ENCODE data around the gene KRTAP5-5. TPM values are rescaled to one million over a fixed set of nuclear protein-coding genes. Genes with fewer than 3 reads are reported as not detected.
"Not testable (repeated sequence)": the region's sequence is repeated elsewhere in the genome, so short reads cannot be mapped to it uniquely, and the experiment has no call there.

KRTAP5-5 gene
- total RNA-seq, 2 donors from 2014 or later, result not detected

DNA sequence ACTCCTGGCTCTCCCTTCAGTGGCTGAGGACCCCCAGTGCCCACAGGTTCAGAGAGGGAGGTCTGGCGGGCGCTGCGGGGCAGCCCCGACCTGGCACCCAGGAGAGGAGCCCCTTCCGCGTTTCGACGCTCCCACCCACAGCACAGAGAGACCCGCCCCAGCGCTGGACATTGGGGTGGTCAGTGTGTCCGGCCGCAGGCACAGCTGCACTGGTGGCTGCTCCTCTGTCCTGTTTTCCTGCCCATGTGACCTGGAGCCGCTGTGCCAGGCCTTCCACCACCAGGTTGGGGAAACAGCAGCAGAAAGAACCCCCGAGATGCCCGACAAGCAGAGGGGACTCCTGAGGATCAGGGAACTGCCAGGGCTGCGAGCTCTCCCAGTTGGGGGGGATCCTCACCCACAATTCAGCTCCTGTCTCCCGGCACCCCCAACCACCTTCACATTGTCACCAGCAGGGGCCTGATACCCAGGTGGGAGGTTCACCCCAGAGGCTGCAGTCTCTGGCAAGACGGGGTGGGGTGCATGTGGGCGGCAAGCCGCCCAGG lies 13.6 kb downstream of the KRTAP5-5 start:
- Histone ChIP-seq H3K4me1 (replicated peaks) (no peaks in the 10 kb centered on the region), H3K36me3 (no peaks in the 10 kb centered on the region), H3K27me3 (replicated peaks; ENCODE audit: insufficient read depth) (no peaks in the 10 kb centered on the region), H3K9me3 (no peaks in the 10 kb centered on the region), H3K4me3 (no peak overlapping the region), H3K27ac (no peak overlapping the region)
- WGBS, result 93% methylated on average over 20 of the region's 20 CpGs
- intact Hi-C loops (cut with DNase I), result no loop called here
- TF ChIP-seq POLR2AphosphoS5 (IDR thresholded peaks at IDR 0.05) (no peak), POLR2A (IDR thresholded peaks at IDR 0.05) (no peak)
- TF ChIP-seq, protein P1, sequence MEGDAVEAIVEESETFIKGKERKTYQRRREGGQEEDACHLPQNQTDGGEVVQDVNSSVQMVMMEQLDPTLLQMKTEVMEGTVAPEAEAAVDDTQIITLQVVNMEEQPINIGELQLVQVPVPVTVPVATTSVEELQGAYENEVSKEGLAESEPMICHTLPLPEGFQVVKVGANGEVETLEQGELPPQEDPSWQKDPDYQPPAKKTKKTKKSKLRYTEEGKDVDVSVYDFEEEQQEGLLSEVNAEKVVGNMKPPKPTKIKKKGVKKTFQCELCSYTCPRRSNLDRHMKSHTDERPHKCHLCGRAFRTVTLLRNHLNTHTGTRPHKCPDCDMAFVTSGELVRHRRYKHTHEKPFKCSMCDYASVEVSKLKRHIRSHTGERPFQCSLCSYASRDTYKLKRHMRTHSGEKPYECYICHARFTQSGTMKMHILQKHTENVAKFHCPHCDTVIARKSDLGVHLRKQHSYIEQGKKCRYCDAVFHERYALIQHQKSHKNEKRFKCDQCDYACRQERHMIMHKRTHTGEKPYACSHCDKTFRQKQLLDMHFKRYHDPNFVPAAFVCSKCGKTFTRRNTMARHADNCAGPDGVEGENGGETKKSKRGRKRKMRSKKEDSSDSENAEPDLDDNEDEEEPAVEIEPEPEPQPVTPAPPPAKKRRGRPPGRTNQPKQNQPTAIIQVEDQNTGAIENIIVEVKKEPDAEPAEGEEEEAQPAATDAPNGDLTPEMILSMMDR (IDR thresholded peaks at IDR 0.05), result no peak
- no peak for DNase-seq (ENCODE audit: low spot score)

DNA sequence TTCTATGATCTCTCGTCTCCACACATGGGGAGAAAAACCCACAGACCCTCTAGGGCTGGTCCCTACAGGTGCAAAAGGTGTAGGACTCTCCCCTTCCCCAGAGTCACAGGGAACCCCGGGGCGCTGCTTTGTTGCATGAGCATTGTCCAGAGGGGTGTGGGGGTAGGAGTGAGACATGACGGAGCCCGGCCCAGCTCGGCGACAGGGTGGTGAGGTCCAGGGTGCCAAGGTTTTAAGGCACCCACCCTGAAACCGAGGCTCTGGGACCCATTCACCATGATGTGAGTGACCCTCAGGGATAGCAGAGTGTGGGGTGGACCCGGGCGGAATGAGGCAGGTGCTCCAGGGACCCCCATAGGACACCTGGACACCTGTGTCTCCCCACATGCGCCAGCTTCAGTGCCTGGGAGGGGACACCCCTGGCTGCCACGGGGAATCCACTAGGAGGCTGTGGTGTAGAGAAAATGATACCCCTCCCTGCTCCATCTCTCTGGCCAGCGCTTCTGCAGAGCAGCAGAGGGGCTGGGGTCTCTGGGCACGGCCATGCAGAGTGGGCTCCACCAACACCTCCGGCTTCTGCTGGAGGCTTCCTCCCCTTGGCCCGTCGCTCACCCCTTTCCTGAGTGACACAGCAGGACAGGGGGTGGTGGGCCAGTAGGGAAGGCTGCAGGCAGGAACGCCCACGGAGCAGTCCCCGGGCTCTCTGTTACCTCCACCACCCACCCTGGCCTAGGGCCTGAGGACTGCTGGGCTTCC lies 15.2 kb downstream of the KRTAP5-5 start:
- Histone ChIP-seq H3K36me3 (no peaks in the 10 kb centered on the region), H3K27ac (no peak overlapping the region), H3K4me1 (replicated peaks) (no peaks in the 10 kb centered on the region), H3K9me3 (no peaks in the 10 kb centered on the region), H3K27me3 (replicated peaks; ENCODE audit: insufficient read depth) (no peaks in the 10 kb centered on the region), H3K4me3 (no peak overlapping the region)
- TF ChIP-seq POLR2A (IDR thresholded peaks at IDR 0.05) (no peak), POLR2AphosphoS5 (IDR thresholded peaks at IDR 0.05) (no peak)
- TF ChIP-seq, protein P1 (IDR thresholded peaks at IDR 0.05), result no peak
- intact Hi-C loops (cut with DNase I), result no loop called here
- 85% methylated on average over 19 of the region's 20 CpGs for WGBS
- DNase-seq (ENCODE audit: low spot score), result no peak

DNA sequence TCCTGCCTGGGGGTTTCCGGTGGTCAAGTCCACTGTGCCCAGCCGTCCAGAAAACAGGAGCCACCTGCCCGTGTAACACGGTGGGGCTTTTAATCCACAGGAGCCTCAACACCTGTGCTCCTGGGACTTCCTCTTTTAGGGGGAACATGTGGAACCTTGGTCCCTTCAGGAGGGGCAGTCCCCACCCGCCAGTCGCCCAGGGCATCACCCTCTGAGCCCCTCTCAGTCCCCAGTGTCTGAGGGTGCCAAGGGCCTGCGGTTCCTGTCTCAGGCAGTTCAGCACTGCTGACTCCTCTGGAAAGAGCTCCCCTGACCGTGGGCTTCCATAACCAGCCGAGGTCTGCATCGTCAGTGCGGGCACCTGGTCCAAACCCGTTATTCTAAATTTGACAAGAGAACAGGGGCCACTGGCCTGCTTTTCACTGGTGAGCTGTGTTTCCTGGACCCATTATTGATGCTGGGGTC lies 15.8 kb downstream of the KRTAP5-5 start:
- Histone ChIP-seq H3K9me3 (no peaks in the 10 kb centered on the region), H3K4me3 (no peak overlapping the region), H3K27me3 (replicated peaks; ENCODE audit: insufficient read depth) (no peaks in the 10 kb centered on the region), H3K27ac (no peak overlapping the region), H3K4me1 (replicated peaks) (no peaks in the 10 kb centered on the region), H3K36me3 (no peaks in the 10 kb centered on the region)
- DNase-seq (ENCODE audit: low spot score), result no peak
- TF ChIP-seq, protein P1 (IDR thresholded peaks at IDR 0.05), result no peak
- TF ChIP-seq POLR2A (IDR thresholded peaks at IDR 0.05) (no peak), POLR2AphosphoS5 (IDR thresholded peaks at IDR 0.05) (no peak)
- 79% methylated on average over 11 of the region's 12 CpGs for WGBS
- intact Hi-C loops (cut with DNase I), result no loop called here

DNA sequence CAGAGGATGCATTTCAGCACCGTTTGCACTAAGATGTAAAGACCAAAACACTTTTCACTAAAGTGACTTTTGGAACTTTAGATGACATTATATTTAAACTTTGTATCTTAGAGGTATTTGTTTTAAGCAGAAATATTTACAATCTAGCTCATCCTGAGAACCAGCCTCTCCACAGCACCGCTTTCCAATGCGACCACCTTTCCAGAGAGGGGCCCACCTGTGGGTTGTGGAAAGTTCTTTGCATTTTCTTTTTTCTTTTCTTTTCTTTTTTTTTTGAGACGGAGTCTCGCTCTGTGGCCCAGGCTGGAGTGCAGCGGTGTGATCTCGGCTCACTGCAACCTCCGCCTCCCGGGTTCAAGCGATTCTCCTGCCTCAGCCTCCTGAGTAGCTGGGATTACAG lies 17.0 kb downstream of the KRTAP5-5 start:
- H3K9me3 ChIP-seq; H3K36me3 ChIP-seq; DNase-seq (ENCODE audit: low spot score); H3K27me3 ChIP-seq (replicated peaks; ENCODE audit: insufficient read depth); intact Hi-C loops (cut with DNase I); H3K27ac ChIP-seq; H3K4me3 ChIP-seq; H3K4me1 ChIP-seq (replicated peaks): not testable (repeated sequence)
- WGBS, result 95% methylated on average over 10 of the region's 10 CpGs

DNA sequence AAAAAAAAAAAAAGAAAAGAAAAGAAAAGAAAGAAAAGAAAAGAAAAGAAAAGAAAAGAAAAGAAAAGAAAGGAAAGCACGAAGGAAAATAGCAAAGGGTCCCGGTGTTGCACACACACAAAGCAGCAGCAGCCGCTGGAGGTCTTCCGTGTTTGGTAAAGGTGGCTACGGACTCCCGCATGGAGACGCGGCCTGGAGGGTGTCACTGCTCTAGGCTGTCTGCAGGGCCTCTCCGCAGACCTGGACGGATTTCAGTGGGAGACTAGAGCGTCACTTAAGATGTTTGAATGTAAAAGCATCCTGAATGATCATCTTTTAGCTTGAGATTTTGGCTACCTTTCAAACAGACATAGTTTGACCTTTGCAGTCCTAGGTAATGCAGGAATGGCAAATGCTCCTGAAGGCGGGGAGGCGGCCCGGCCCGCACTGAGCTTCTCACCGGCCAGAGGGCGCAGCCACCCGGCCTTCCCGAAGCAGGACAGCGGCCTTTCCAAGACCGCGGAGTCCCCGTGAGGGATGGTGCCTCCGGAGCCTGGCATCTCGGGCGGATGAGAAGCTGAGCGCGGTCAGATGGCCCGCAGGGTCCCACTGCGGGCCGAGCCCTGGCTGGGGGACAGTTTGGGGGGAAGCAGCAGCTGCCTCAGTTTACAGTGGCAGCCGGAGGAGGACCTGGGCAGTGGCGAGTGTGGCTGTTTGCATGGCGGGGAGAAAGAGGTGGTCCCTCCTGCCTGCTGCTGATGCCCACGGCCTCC lies 18.5 kb downstream of the KRTAP5-5 start:
- H3K4me1 ChIP-seq (replicated peaks), result no peaks in the 10 kb centered on the region
- DNase-seq (ENCODE audit: low spot score), result no peak
- WGBS, result 93% methylated on average over 19 of the region's 35 CpGs
- no peaks in the 10 kb centered on the region for H3K27me3 ChIP-seq (replicated peaks; ENCODE audit: insufficient read depth)
- H3K4me3 ChIP-seq, result no peak overlapping the region
- intact Hi-C loops (cut with DNase I), result no loop called here
- no peak overlapping the region for H3K27ac ChIP-seq
- no peaks in the 10 kb centered on the region for H3K36me3 ChIP-seq
- no peaks in the 10 kb centered on the region for H3K9me3 ChIP-seq
- TF ChIP-seq POLR2AphosphoS5 (IDR thresholded peaks at IDR 0.05), result no peak
- no peak for TF ChIP-seq POLR2A (IDR thresholded peaks at IDR 0.05)
- TF ChIP-seq, protein P1 (IDR thresholded peaks at IDR 0.05), result no peak

All from prostate gland (tissue), 2 donors.